Neutrophil (primary cell): Measurements from ENCODE around the gene RSPH9.

Experiments used
- H3K27ac ChIP-seq: fragments of 200-600 bp; sonication (generic); 2 replicates; pipeline ENCODE4 v1.5.1; 2016; ENCODE audit warnings: mild to moderate bottlenecking, moderate library complexity
- H3K27me3 ChIP-seq: fragments of 200-600 bp; sonication (generic); 2 replicates; pipeline ENCODE4 v1.6.0; 2016; ENCODE audit warnings: mild to moderate bottlenecking
- H3K36me3 ChIP-seq: fragments of 200-600 bp; sonication (generic); 2 replicates; pipeline ENCODE4 v1.5.1; 2017
- H3K4me1 ChIP-seq, 2 experiments: fragments of 200-600 bp in 1 of 2; sonication (generic) in 1 of 2; 1 replicate in 1 of 2; 2 replicates in 1 of 2; pipeline versions ENCODE4 v1.5.1 to v1.6.1; 2013 to 2016; ENCODE audit warnings: low read depth in 1 of 2, low read length in 1 of 2, mild to moderate bottlenecking in 1 of 2, moderate library complexity in 1 of 2; ENCODE audit not compliant: control insufficient read depth in 1 of 2, insufficient read depth in 1 of 2
- H3K4me3 ChIP-seq, 2 experiments: fragments of 200-600 bp in 1 of 2; sonication (generic) in 1 of 2; 1 replicate in 1 of 2; 2 replicates in 1 of 2; pipeline ENCODE4 v1.5.1; 2013 to 2016; ENCODE audit warnings: low read depth in 1 of 2, low read length in 1 of 2, mild to moderate bottlenecking in 1 of 2, moderate library complexity in 1 of 2
- H3K9me3 ChIP-seq: fragments of 200-600 bp; sonication (generic); 2 replicates; pipeline ENCODE4 v1.5.1; 2016
- CTCF ChIP-seq: fragments of 200-600 bp; sonication (generic); IDR thresholded peaks from 2 replicates; pipeline ENCODE4 v1.5.1; 2016; ENCODE audit warnings: antibody characterized with exemption

RSPH9 gene

GRCh38 chr6:43616725-43617472, 27.9 kb upstream of the RSPH9 start:
- TF ChIP-seq CTCF, result no peak
- Histone ChIP-seq H3K36me3 (peaks cover 64% of the 10 kb centered on the region), H3K9me3 (no peaks in the 10 kb centered on the region)

GRCh38 chr6:43621078-43621835, 23.6 kb upstream of the RSPH9 start:
- peaks cover 3 to 6% of the 10 kb centered on the region in 2 experiments for H3K4me1 ChIP-seq
- H3K27me3 ChIP-seq, result no peaks in the 10 kb centered on the region
- H3K27ac ChIP-seq, result no peak overlapping the region
- no peaks in the 10 kb centered on the region for H3K9me3 ChIP-seq
- no peak overlapping the region for H3K4me3 ChIP-seq
- peaks cover 83% of the 10 kb centered on the region for H3K36me3 ChIP-seq
- TF ChIP-seq CTCF, result no peak

More at GRCh38 chr6:43616725-43617472, 27.9 kb upstream of the RSPH9 start:
- no peak overlapping the region for H3K4me3 ChIP-seq
- H3K4me1 ChIP-seq, result no peaks in the 10 kb centered on the region
- no peaks in the 10 kb centered on the region for H3K27me3 ChIP-seq
- H3K27ac ChIP-seq, result no peak overlapping the region

GRCh38 chr6:43621836-43622180, 23.0 kb upstream of the RSPH9 start:
- H3K36me3 ChIP-seq, result peaks cover 82% of the 10 kb centered on the region
- TF ChIP-seq CTCF, result no peak

GRCh38 chr6:43622541-43622940, 22.3 kb upstream of the RSPH9 start:
- Histone ChIP-seq H3K27ac (no peak overlapping the region), H3K9me3 (no peaks in the 10 kb centered on the region), H3K27me3 (no peaks in the 10 kb centered on the region), H3K36me3 (peaks cover 76% of the 10 kb centered on the region), H3K4me3 (no peak overlapping the region), H3K4me1 (peaks cover 15 to 18% of the 10 kb centered on the region in 2 experiments)
- no peak for TF ChIP-seq CTCF

More at GRCh38 chr6:43621836-43622180, 23.0 kb upstream of the RSPH9 start:
- no peak overlapping the region for H3K27ac ChIP-seq
- H3K27me3 ChIP-seq, result no peaks in the 10 kb centered on the region
- H3K4me1 ChIP-seq, result peaks cover 8 to 10% of the 10 kb centered on the region in 2 experiments
- no peak overlapping the region for H3K4me3 ChIP-seq
- no peaks in the 10 kb centered on the region for H3K9me3 ChIP-seq

- Histone ChIP-seq H3K4me3 (no peak overlapping the region), H3K9me3 (no peaks in the 10 kb centered on the region), H3K4me1 (peaks cover 28 to 32% of the 10 kb centered on the region in 2 experiments), H3K27me3 (no peaks in the 10 kb centered on the region), H3K27ac (no peak overlapping the region), H3K36me3 (peaks cover 66% of the 10 kb centered on the region)
- no peak for TF ChIP-seq CTCF
Measured at GRCh38 chr6:43623880-43624785, 20.7 kb upstream of the RSPH9 start.
